CMK (cell line): ENCODE measurements around the gene HIC2.
"Not testable (repeated sequence)": the region's sequence is repeated elsewhere in the genome, so short reads cannot be mapped to it uniquely, and the experiment has no call there.

Experiments used
- DNase-seq: peaks from one replicate; pipeline ENCODE4 v3.0.0-alpha.2; 2010; ENCODE audit warnings: low read depth

The HIC2 gene

GRCh38 chr22:21417227-21417746 is at the start of gene HIC2:
HIC2 (plus strand) TSS chr22:21417371; CDS start chr22:21442832, 25,461 bp downstream.
- not testable (repeated sequence) for DNase-seq

GRCh38 chr22:21368603-21369310 is 48.4 kb upstream of the HIC2 start:
- DNase-seq: not testable (repeated sequence)

GRCh38 chr22:21375880-21376279 is 41.3 kb upstream of the HIC2 start:
- DNase-seq: not testable (repeated sequence)

GRCh38 chr22:21383701-21384467 is 33.3 kb upstream of the HIC2 start, which contains the start of gene RIMBP3B:
RIMBP3B (plus strand) TSS chr22:21383751; CDS start chr22:21383859, 108 bp downstream.
- DNase-seq: not testable (repeated sequence)

- DNase-seq: not testable (repeated sequence)
These were observed 32.5 kb upstream of the HIC2 start for GRCh38 chr22:21384468-21385357.

GRCh38 chr22:21389480-21389879 is 27.7 kb upstream of the HIC2 start:
- not testable (repeated sequence) for DNase-seq

- not testable (repeated sequence) for DNase-seq
These were observed 27.2 kb upstream of the HIC2 start for GRCh38 chr22:21390013-21390412.

DNA sequence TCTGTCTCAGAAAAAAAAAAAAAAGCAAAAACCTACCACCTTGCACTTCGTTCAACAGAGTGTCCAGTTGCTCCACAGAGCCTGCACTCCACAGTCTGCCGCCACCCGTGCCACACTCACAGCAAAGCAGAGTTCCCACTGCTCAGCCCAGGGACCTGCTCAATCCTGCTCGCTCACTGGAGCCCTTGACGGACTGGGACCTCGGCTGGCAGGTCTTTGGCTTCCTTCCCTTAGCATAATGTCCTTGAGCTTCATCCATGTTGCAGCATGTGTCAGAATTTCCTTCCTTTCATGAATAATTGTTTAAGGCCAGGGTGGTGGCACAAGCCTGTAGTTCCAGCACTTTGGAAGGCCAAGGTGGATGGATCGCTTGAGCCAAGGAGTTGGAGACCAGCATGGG is 22.6 kb upstream of the HIC2 start:
- not testable (repeated sequence) for DNase-seq

DNA sequence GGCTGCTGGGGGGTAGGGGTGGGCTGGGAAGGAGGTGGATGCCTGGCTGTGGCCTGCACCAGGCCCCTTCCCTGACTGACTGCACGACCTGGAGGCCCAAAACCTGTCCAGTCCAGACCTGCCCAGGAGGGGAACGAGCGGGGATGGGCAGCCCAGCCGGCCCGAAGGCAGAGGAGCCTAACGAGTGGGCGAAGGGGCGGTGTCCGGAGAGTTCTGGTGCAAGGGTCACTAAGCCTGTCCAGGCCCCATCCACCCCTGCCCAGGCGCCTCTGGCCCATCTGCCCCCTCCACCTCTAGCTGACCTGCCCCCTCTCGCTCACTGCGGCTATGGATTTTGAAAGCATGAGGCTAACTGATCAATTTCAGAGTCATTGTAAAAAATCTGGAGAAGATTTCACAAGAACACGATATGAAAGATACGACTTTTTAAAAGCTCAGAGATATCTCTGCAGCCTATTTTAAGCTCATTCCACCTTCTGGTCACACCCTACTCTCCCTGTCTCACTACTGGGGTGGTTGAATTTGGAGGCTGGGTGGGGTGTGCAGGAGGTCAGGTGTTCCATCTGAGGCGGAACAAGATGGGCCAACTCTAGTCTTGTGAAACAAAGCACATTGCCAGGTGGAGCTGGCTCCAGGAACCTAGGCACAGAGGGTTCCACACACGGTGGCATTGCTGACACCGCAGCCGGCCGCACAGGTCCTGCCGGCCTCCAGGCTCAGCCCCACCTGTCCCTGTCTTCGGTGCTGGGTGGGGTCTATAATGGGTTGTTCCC is 15.8 kb upstream of the HIC2 start:
- not testable (repeated sequence) for DNase-seq

- not testable (repeated sequence) for DNase-seq
These were observed 14.3 kb upstream of the HIC2 start for GRCh38 chr22:21402763-21403314.

- DNase-seq: not testable (repeated sequence)
These were observed 10.0 kb upstream of the HIC2 start for GRCh38 chr22:21407139-21407538.

- not testable (repeated sequence) for DNase-seq
These were observed 9.4 kb upstream of the HIC2 start for GRCh38 chr22:21407792-21408191.

GRCh38 chr22:21416375-21416774 is 796 bp upstream of the HIC2 start:
- not testable (repeated sequence) for DNase-seq

DNA sequence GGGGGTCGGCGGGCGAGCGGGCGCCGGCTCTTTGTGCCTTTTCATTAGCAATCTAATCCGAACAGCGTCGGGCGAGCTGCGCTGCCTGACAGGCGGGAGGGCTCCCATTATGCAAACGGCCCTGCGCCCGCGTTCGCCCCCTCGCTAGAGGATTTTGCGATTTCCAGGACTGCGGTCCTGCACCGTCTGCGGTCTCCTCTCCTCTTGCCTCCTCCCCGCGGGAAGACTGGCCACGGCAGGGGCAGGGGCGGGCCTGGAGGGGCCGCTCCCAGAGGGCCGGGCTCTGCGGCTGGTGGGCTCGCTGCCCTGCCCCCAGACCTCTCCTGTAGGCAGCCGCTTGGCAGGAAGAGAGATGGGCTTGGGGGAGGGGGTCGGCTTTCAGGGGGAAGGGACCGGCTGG is 682 bp downstream of the HIC2 start:
- DNase-seq: not testable (repeated sequence)

GRCh38 chr22:21418974-21419638 is 1.9 kb downstream of the HIC2 start:
- DNase-seq: not testable (repeated sequence)

- not testable (repeated sequence) for DNase-seq
These were observed 3.1 kb downstream of the HIC2 start for GRCh38 chr22:21420180-21420763.

DNA sequence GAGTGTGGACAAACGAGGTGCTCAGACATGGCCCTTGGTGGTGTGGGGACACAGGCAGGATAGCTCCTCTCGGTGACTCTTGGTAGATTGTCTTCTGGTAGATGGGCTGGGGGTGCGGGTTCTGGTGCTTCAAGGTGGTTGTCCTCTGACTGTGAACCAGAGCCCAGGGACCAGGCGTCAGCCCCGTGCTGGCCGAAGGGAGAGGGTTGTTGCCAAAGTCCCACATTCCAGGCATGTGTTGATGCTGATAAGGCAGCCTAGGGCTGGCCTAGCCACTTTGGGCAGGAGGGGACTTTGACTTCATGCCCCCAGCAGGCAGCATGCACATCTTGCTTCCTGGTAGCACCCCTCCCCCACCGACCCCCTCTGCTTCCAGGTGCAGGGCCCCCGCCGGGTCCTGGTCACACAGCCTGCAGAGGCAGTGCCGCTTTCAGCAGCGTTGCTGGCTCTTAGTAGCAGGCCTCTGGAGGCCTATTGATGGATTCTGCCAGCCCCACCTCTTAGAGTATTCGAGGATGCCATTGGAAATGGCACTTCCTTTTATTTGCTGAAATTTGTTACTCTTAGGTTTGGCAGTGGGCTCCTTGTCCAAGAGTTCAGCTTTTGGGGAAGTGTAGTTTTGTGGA is 7.0 kb downstream of the HIC2 start:
- DNase-seq: not testable (repeated sequence)

DNA sequence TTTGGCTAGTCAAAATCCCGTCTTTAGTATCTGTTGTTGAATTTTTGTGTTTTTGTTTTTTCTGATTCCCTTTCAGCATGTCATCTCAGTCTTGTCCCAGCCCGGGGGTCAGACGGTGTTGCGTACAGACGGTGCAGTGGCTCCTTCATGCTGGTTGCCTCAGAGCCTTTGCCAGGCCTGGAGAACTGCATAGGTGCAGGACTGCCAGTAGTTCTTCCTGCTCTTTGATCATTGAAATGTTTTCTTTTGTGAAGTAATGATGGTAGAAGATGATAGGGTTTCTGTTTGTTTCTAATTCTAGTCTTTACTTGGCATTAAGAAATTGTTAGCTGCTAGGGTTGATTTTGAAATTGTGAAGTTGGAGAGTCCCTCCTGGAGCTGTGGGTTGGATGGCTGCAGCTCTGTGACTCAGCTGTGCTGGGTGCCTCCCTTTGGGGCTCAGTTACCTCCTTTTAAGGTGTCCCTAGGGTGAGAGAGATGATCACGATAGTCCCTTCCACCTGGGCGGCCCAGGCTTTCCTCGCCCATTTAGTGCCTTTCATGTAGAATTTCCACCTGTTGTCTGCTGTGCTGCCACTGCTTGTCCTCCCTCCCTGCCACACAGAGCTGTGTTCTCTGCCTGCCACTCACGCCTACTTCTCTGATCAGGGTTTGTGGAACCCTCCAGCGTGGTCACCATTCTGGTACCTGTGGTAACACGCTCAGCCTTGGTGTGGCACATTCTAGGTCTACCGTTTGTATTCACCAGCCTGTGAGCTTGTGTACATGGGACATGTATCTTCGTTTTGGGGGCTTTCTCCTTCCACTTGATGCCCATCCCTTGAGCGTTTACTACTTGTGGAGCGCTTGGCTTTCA is 17.4 kb downstream of the HIC2 start:
- not testable (repeated sequence) for DNase-seq
